K562 (cell line): ENCODE data around the gene ICAM3. TPM values are rescaled to one million over a fixed set of nuclear protein-coding genes. Genes with fewer than 3 reads are reported as not detected.
A peak's percentile ranks its signal among the peaks of the same experiment; 100 is the strongest.

ENCODE experiments used
- ARID1B ChIP-seq: fragments of 450-650 bp; IDR thresholded peaks from 2 replicates; pipeline ENCODE4 v1.6.1; 2016; ENCODE audit warnings: antibody characterized with exemption, mild to moderate bottlenecking, inconsistent platforms
- BCOR ChIP-seq: fragments of 450-650 bp; IDR thresholded peaks from 2 replicates; pipeline ENCODE4 v1.6.1; 2016
- CBX3 ChIP-seq, 2 experiments: IDR thresholded peaks; 1 replicate in 1 of 2; 2 replicates in 1 of 2; pipeline ENCODE4 v1.6.1; 2012; ENCODE audit warnings: inconsistent platforms in 2 of 2, low read length in 2 of 2, borderline replicate concordance in 1 of 2, control low read depth in 1 of 2
- CEBPB ChIP-seq: fragments of 450-650 bp; IDR thresholded peaks from 2 replicates; pipeline ENCODE4 v1.6.1; 2016; ENCODE audit warnings: missing genetic modification characterization, missing compliant biosample characterization
- EP300 ChIP-seq: IDR thresholded peaks from 2 replicates; pipeline ENCODE4 v1.6.1; 2012; ENCODE audit warnings: low read length, improper control_type of control experiment
- HDAC1 ChIP-seq, 2 experiments: fragments of 450-650 bp; IDR thresholded peaks; 2 replicates each; pipeline ENCODE4 v1.6.1; 2016 to 2017; ENCODE audit warnings: inconsistent platforms in 1 of 2, mild to moderate bottlenecking in 1 of 2, moderate library complexity in 1 of 2
- KDM5B ChIP-seq: fragments of 200-600 bp; sonication (generic); IDR thresholded peaks from 2 replicates; pipeline ENCODE4 v1.6.1; 2012; ENCODE audit warnings: low read depth, mild to moderate bottlenecking, moderate library complexity, low read length, control low read depth, inconsistent platforms; ENCODE audit not compliant: insufficient replicate concordance
- KLF16 ChIP-seq: IDR thresholded peaks from 2 replicates; pipeline ENCODE4 v1.6.1; 2016; ENCODE audit warnings: antibody characterized with exemption
- MEF2A ChIP-seq: IDR thresholded peaks from 2 replicates; pipeline ENCODE4 v1.6.1; 2011; ENCODE audit warnings: low read depth, mild to moderate bottlenecking, low read length, moderate library complexity; ENCODE audit not compliant: control insufficient read depth
- NBN ChIP-seq: fragments of 450-650 bp; IDR thresholded peaks from 2 replicates; pipeline ENCODE4 v1.6.1; 2016; ENCODE audit warnings: low read depth, mild to moderate bottlenecking
- NEUROD1 ChIP-seq: fragments of 150-350 bp; IDR thresholded peaks from 2 replicates; pipeline ENCODE4 v1.6.1; 2014; ENCODE audit warnings: borderline replicate concordance, low read length, low read depth; ENCODE audit not compliant: partially characterized antibody
- RCOR1 ChIP-seq, 2 experiments: IDR thresholded peaks; 2 replicates each; pipeline ENCODE4 v1.6.1; 2012; ENCODE audit warnings: low read depth in 2 of 2, low read length in 2 of 2, borderline replicate concordance in 1 of 2, improper control_type of control experiment in 1 of 2
- RFX1 ChIP-seq: fragments of 450-650 bp; IDR thresholded peaks from 2 replicates; pipeline ENCODE4 v1.6.1; 2016; ENCODE audit warnings: mild to moderate bottlenecking, moderate library complexity
- SPI1 ChIP-seq: IDR thresholded peaks from 2 replicates; pipeline ENCODE4 v1.6.1; 2011; ENCODE audit warnings: low read depth, low read length, control low read depth, borderline replicate concordance
- SREBF1 ChIP-seq: fragments of 150-350 bp; IDR thresholded peaks from 2 replicates; pipeline ENCODE4 v1.6.1; 2014; ENCODE audit warnings: antibody characterized with exemption, low read depth, low read length, borderline replicate concordance
- TGIF2 ChIP-seq: sonication (generic); formaldehyde crosslinking; IDR thresholded peaks from 2 replicates; pipeline ENCODE4 v1.8.1; 2022; ENCODE audit warnings: mild to moderate bottlenecking, missing genetic modification reagents, moderate library complexity
- THRAP3 ChIP-seq: fragments of 450-650 bp; IDR thresholded peaks from 2 replicates; pipeline ENCODE4 v1.6.1; 2016; ENCODE audit warnings: mild to moderate bottlenecking, inconsistent platforms, borderline replicate concordance
- TRIM24 ChIP-seq, 2 experiments: fragments of 450-650 bp; IDR thresholded peaks; 2 replicates each; pipeline ENCODE4 v1.6.1; 2016
- U2AF2 ChIP-seq: fragments of 200-400 bp; formaldehyde crosslinking; optimal IDR thresholded peaks from 2 replicates; pipeline ENCODE3; 2017; ENCODE audit warnings: low read depth, mild to moderate bottlenecking, low read length
- ZKSCAN8 ChIP-seq: fragments of 200-800 bp; sonication (Bioruptor generic); IDR thresholded peaks from 2 replicates; pipeline ENCODE4 v1.6.1; 2016; ENCODE audit warnings: missing genetic modification characterization, missing compliant biosample characterization
- ZNF12 ChIP-seq: sonication (generic); formaldehyde crosslinking; IDR thresholded peaks from 2 replicates; pipeline ENCODE4 v1.4.0; 2020; ENCODE audit warnings: mild to moderate bottlenecking, missing genetic modification reagents
- ZNF184 ChIP-seq: sonication (generic); formaldehyde crosslinking; IDR thresholded peaks from 2 replicates; pipeline ENCODE4 v1.5.0; 2020; ENCODE audit warnings: missing genetic modification reagents
- polyA plus RNA-seq, 8 experiments: library from polyadenylated mRNA; depleted of rRNA in 4 of 8; stranded (reverse) in 5 of 8; unstranded in 3 of 8; fragments of >200 nt; fragmentation: Nextera tagmentation in 2 of 8; fragmentation: Illumina TruSeq in 1 of 8; extraction: Ambion mirVana in 2 of 8; extraction: Trizol in 1 of 8; gene quantifications; 2 replicates each; pipeline versions ENCODE4 v1.2.1 to v1.2.3, GENCODE V29; 2011 to 2014; ENCODE audit warnings: inconsistent platforms in 1 of 8, missing spikeins in 1 of 8
- total RNA-seq, 7 experiments: library from RNA; depleted of rRNA in 6 of 7; stranded (reverse); fragments of >200 nt in 6 of 7; fragmentation: Illumina TruSeq in 2 of 7; extraction: Trizol in 2 of 7; gene quantifications; 2 replicates each; pipeline versions ENCODE4 v1.2.1 to v1.2.3, GENCODE V29; 2011 to 2021; ENCODE audit warnings: low replicate concordance in 1 of 7
- TF ChIP-seq, protein P1 (sequence below): sonication (generic); formaldehyde crosslinking; IDR thresholded peaks from 2 replicates; pipeline ENCODE4 v1.8.0; 2022; ENCODE audit warnings: mild to moderate bottlenecking, missing genetic modification reagents, borderline replicate concordance
- TF ChIP-seq, protein P2 (sequence below): sonication (generic); formaldehyde crosslinking; IDR thresholded peaks from 2 replicates; pipeline ENCODE4 v1.8.1; 2022; ENCODE audit warnings: missing genetic modification reagents
- TF ChIP-seq, protein P3 (sequence below): fragments of 250-450 bp; sonication (Bioruptor Pico); IDR thresholded peaks from 2 replicates; pipeline ENCODE4 v1.8.0; 2021; ENCODE audit warnings: moderate library complexity, mild to moderate bottlenecking, inconsistent platforms
- TF ChIP-seq, protein P4 (sequence below): fragments of 450-650 bp; IDR thresholded peaks from 2 replicates; pipeline ENCODE4 v1.6.1; 2016; ENCODE audit warnings: low read depth, mild to moderate bottlenecking, moderate library complexity

Gene ICAM3
- total and polyA plus RNA-seq, 9 of the 15 experiments (the other 6 are each of a cell fraction or from before 2014, with no cell fraction given) = 6.5 to 39.5 (median 24.2) TPM

DNA sequence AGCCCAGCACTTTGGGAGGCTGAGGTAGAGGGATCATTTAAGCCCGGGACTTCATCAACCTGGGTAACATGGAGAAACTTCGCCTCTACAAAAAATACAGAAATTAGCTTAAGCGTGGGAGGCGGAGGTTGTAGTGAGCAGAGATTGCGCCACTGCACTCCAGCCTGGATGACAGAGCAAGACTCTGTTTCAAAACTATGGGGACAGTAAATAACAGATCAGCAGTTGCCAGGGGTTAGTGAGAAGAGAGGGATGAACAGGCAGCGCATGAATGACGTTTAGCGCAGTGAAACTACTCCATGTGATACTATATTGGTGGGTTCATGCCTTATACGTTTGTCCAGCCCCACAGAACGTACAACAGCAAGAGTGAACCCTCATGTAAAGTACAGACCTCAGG lies 7.1 kb upstream of the ICAM3 start (continued):
- TF ChIP-seq, protein P1, sequence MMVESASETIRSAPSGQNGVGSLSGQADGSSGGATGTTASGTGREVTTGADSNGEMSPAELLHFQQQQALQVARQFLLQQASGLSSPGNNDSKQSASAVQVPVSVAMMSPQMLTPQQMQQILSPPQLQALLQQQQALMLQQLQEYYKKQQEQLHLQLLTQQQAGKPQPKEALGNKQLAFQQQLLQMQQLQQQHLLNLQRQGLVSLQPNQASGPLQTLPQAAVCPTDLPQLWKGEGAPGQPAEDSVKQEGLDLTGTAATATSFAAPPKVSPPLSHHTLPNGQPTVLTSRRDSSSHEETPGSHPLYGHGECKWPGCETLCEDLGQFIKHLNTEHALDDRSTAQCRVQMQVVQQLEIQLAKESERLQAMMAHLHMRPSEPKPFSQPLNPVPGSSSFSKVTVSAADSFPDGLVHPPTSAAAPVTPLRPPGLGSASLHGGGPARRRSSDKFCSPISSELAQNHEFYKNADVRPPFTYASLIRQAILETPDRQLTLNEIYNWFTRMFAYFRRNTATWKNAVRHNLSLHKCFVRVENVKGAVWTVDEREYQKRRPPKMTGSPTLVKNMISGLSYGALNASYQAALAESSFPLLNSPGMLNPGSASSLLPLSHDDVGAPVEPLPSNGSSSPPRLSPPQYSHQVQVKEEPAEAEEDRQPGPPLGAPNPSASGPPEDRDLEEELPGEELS (CRISPR knock-in tag) = no peak
- TF ChIP-seq U2AF2 (no peak), ZNF184 (CRISPR knock-in tag) (no peak), ZKSCAN8 (no peak), SREBF1 (no peak), MEF2A (no peak), KLF16 (peak; percentile 23; the same call in 1 of the 2 replicates), TRIM24 (IDR thresholded peaks at IDR 0.05) (peak in 1 of 2 experiments; percentile 35; a peak in 2 of 4 replicates), THRAP3 (no peak), ARID1B (peak; percentile 64), RCOR1 (IDR thresholded peaks at IDR 0.05; ENCODE audit: borderline replicate concordance in 1 of 2, low read depth in 2 of 2, low read length in 2 of 2) (peak; percentile 60 to 95; a peak in 3 of 4 replicates), ZNF12 (CRISPR knock-in tag) (no peak), BCOR (no peak), CBX3 (IDR thresholded peaks at IDR 0.05; ENCODE audit: borderline replicate concordance in 1 of 2, low read length in 2 of 2) (peak in 1 of 2 experiments; percentile 17; a peak in 1 of 3 replicates), TGIF2 (no peak), RFX1 (peak; percentile 58), EP300 (0 out of 2 replicates have a peak, but pooled peaks have one; percentile 25), NEUROD1 (peak; percentile 40), SPI1 (no peak), CEBPB (tag) (peak; percentile 99), HDAC1 (IDR thresholded peaks at IDR 0.05) (peak in 1 of 2 experiments; percentile 76; a peak in 2 of 4 replicates), KDM5B (no peak), NBN (peak; percentile 39; the same call in 1 of the 2 replicates)
- TF ChIP-seq, protein P2, sequence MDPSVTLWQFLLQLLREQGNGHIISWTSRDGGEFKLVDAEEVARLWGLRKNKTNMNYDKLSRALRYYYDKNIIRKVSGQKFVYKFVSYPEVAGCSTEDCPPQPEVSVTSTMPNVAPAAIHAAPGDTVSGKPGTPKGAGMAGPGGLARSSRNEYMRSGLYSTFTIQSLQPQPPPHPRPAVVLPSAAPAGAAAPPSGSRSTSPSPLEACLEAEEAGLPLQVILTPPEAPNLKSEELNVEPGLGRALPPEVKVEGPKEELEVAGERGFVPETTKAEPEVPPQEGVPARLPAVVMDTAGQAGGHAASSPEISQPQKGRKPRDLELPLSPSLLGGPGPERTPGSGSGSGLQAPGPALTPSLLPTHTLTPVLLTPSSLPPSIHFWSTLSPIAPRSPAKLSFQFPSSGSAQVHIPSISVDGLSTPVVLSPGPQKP (CRISPR knock-in tag) = no peak
- TF ChIP-seq, protein P3, sequence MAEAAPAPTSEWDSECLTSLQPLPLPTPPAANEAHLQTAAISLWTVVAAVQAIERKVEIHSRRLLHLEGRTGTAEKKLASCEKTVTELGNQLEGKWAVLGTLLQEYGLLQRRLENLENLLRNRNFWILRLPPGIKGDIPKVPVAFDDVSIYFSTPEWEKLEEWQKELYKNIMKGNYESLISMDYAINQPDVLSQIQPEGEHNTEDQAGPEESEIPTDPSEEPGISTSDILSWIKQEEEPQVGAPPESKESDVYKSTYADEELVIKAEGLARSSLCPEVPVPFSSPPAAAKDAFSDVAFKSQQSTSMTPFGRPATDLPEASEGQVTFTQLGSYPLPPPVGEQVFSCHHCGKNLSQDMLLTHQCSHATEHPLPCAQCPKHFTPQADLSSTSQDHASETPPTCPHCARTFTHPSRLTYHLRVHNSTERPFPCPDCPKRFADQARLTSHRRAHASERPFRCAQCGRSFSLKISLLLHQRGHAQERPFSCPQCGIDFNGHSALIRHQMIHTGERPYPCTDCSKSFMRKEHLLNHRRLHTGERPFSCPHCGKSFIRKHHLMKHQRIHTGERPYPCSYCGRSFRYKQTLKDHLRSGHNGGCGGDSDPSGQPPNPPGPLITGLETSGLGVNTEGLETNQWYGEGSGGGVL = no peak
- TF ChIP-seq, protein P4, sequence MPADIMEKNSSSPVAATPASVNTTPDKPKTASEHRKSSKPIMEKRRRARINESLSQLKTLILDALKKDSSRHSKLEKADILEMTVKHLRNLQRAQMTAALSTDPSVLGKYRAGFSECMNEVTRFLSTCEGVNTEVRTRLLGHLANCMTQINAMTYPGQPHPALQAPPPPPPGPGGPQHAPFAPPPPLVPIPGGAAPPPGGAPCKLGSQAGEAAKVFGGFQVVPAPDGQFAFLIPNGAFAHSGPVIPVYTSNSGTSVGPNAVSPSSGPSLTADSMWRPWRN = peak; percentile 66
